ENCODE measurements around the gene MAN1C1. TPM values are rescaled to one million over a fixed set of nuclear protein-coding genes. Genes with fewer than 3 reads are reported as not detected.

Gene MAN1C1
- polyA plus RNA-seq, 1 donor from 2014 or later: 1.3 TPM

- Histone ChIP-seq H3K27me3 (ENCODE audit: insufficient read depth, low read depth, low read length) (no peaks in the 10 kb centered on the region), H3K4me2 (ENCODE audit: low read length) (no peak overlapping the region), H3K79me2 (replicated peaks; ENCODE audit: insufficient read depth, low read length) (no peaks in the 10 kb centered on the region), H3K9me3 (ENCODE audit: low read length) (no peaks in the 10 kb centered on the region), H3K4me3 (ENCODE audit: low read length) (no peak overlapping the region), H4K20me1 (ENCODE audit: insufficient read depth) (no peaks in the 10 kb centered on the region), H3K9ac (ENCODE audit: low read length) (no peak overlapping the region), H2AFZ (ENCODE audit: low read depth, low read length) (no peak overlapping the region), H3K36me3 (ENCODE audit: insufficient read depth, low read length) (no peaks in the 10 kb centered on the region), H3K9me2 (ENCODE audit: insufficient read depth, low read length) (no peaks in the 10 kb centered on the region), H3K27ac (ENCODE audit: low read length) (no peak overlapping the region), H3F3A (ENCODE audit: insufficient read depth, low read length, poor library complexity, severe bottlenecking) (no peaks in the 10 kb centered on the region)
- no peak for TF ChIP-seq SMC3 (conservative IDR thresholded peaks at IDR 0.05; ENCODE audit: poor library complexity)
- TF ChIP-seq EZH2 (IDR thresholded peaks at IDR 0.05; ENCODE audit: borderline replicate concordance, insufficient read depth, low read length, poor library complexity, severe bottlenecking): no peak
- no peak for TF ChIP-seq MXI1 (conservative IDR thresholded peaks at IDR 0.05; ENCODE audit: poor library complexity, severe bottlenecking)
- TF ChIP-seq TAF1 (IDR thresholded peaks at IDR 0.05; ENCODE audit: low read depth): no peak
- TF ChIP-seq REST (IDR thresholded peaks at IDR 0.05; ENCODE audit: borderline replicate concordance): no peak
- TF ChIP-seq, protein P1, sequence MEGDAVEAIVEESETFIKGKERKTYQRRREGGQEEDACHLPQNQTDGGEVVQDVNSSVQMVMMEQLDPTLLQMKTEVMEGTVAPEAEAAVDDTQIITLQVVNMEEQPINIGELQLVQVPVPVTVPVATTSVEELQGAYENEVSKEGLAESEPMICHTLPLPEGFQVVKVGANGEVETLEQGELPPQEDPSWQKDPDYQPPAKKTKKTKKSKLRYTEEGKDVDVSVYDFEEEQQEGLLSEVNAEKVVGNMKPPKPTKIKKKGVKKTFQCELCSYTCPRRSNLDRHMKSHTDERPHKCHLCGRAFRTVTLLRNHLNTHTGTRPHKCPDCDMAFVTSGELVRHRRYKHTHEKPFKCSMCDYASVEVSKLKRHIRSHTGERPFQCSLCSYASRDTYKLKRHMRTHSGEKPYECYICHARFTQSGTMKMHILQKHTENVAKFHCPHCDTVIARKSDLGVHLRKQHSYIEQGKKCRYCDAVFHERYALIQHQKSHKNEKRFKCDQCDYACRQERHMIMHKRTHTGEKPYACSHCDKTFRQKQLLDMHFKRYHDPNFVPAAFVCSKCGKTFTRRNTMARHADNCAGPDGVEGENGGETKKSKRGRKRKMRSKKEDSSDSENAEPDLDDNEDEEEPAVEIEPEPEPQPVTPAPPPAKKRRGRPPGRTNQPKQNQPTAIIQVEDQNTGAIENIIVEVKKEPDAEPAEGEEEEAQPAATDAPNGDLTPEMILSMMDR (IDR thresholded peaks at IDR 0.05; ENCODE audit: poor library complexity, severe bottlenecking): no peak
- TF ChIP-seq POLR2AphosphoS5 (IDR thresholded peaks at IDR 0.05): no peak
- TF ChIP-seq RAD21 (conservative IDR thresholded peaks at IDR 0.05): no peak
- no peak for TF ChIP-seq EP300 (conservative IDR thresholded peaks at IDR 0.05; ENCODE audit: poor library complexity, severe bottlenecking)
Observed at GRCh38 chr1:25668931-25669573, 52.5 kb downstream of the MAN1C1 start.

DNA sequence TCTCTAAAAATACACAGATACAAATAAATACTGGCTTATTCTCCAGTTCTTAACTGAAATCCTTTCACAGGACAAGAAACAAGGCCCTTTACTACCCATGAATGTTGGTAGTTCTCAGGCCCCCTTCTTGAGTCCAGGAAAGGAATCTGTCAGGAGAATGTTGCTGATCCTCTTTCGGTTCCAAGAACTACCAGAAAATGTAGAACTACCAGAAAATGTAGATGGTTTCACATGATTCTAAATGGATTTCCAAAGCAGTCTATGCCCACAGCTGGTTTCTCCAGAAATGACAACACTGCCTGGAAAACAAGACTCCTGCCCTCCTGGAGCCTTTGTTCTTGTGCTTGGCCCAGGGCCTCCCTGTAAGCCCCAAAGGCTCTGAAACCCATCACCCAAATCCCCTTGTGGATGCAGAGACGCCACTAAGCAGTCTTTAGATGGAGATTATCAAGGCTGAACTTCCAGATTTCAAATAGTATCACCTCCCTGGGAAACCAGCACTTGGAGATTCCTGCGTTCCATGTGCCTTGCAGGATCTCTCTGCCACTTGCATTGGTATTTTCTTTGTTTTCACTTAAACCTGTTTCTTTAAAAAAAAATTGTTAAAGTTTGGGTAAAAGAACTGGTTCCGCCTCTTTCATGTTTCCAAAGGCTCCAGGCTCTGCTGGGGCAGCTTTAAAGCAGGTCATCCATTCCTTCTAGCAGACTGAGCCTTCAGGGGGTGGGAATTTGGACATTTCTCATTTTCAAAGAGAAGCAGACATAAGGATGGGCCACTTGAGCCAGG lies 53.4 kb downstream of the MAN1C1 start:
- H4K20me1 ChIP-seq (ENCODE audit: insufficient read depth): no peaks in the 10 kb centered on the region
- H3K9me3 ChIP-seq (ENCODE audit: low read length): no peaks in the 10 kb centered on the region
- H3K4me3 ChIP-seq (ENCODE audit: low read length): no peak overlapping the region
- no peaks in the 10 kb centered on the region for H3F3A ChIP-seq (ENCODE audit: insufficient read depth, low read length, poor library complexity, severe bottlenecking)
- no peak overlapping the region for H2AFZ ChIP-seq (ENCODE audit: low read depth, low read length)
- no peaks in the 10 kb centered on the region for H3K27me3 ChIP-seq (ENCODE audit: insufficient read depth, low read depth, low read length)
- no peaks in the 10 kb centered on the region for H3K36me3 ChIP-seq (ENCODE audit: insufficient read depth, low read length)
- H3K4me2 ChIP-seq (ENCODE audit: low read length): no peak overlapping the region
- no peak overlapping the region for H3K27ac ChIP-seq (ENCODE audit: low read length)
- H3K9ac ChIP-seq (ENCODE audit: low read length): no peak overlapping the region
- H3K9me2 ChIP-seq (ENCODE audit: insufficient read depth, low read length): no peaks in the 10 kb centered on the region
- no peaks in the 10 kb centered on the region for H3K79me2 ChIP-seq (replicated peaks; ENCODE audit: insufficient read depth, low read length)
- no peak for TF ChIP-seq MXI1 (conservative IDR thresholded peaks at IDR 0.05; ENCODE audit: poor library complexity, severe bottlenecking)
- no peak for TF ChIP-seq REST (IDR thresholded peaks at IDR 0.05; ENCODE audit: borderline replicate concordance)
- TF ChIP-seq RAD21 (conservative IDR thresholded peaks at IDR 0.05): no peak
- TF ChIP-seq, protein P1 (IDR thresholded peaks at IDR 0.05; ENCODE audit: poor library complexity, severe bottlenecking): no peak
- TF ChIP-seq TAF1 (IDR thresholded peaks at IDR 0.05; ENCODE audit: low read depth): no peak
- TF ChIP-seq EZH2 (IDR thresholded peaks at IDR 0.05; ENCODE audit: borderline replicate concordance, insufficient read depth, low read length, poor library complexity, severe bottlenecking): no peak
- TF ChIP-seq SMC3 (conservative IDR thresholded peaks at IDR 0.05; ENCODE audit: poor library complexity): no peak
- TF ChIP-seq POLR2AphosphoS5 (IDR thresholded peaks at IDR 0.05): no peak
- no peak for TF ChIP-seq EP300 (conservative IDR thresholded peaks at IDR 0.05; ENCODE audit: poor library complexity, severe bottlenecking)
